ENCODE results near the gene CSTF3. TPM values are rescaled to one million over a fixed set of nuclear protein-coding genes. Genes with fewer than 3 reads are reported as not detected.
"Not testable (repeated sequence)": the region's sequence is repeated elsewhere in the genome, so short reads cannot be mapped to it uniquely, and the experiment has no call there.

CSTF3 gene
- total RNA-seq, 2 experiments from 2014 or later = 29.6 to 35.3 TPM

GRCh38 chr11:33057284-33057683 is 104.0 kb downstream of the CSTF3 start:
- DNase-seq (no peak), ATAC-seq (no peak)
- no peaks in the 10 kb centered on the region for H3K9me3 Mint-ChIP-seq (ENCODE audit: low read depth)
- peaks cover 14% of the 10 kb centered on the region for H3K4me1 Mint-ChIP-seq
- H3K4me3 Mint-ChIP-seq = no peak overlapping the region
- H3K27ac Mint-ChIP-seq = no peak overlapping the region
- no peaks in the 10 kb centered on the region for H3K27me3 Mint-ChIP-seq
- peaks cover 43% of the 10 kb centered on the region for H3K36me3 Mint-ChIP-seq (ENCODE audit: low read depth)
- ChIA-PET CTCF (interaction anchor here (0.9 to 1.0 kb wide), 3 partner anchors 36 to 96 kb away, joined by 3 to 4 read pairs (median 3); no protein-coding TSS in a partner anchor), POLR2A (no interaction called here)
- intact Hi-C loops (cut with DNase I, micrococcal nuclease) = no loop called here

- ChIA-PET CTCF (interaction anchor here (0.6 to 1.4 kb wide), 4 partner anchors 10 to 772 kb away, joined by 3 to 4 read pairs (median 4); no protein-coding TSS in a partner anchor), POLR2A (no interaction called here)
- intact Hi-C loops (cut with DNase I, micrococcal nuclease) = no loop called here
- peaks cover 1% of the 10 kb centered on the region for H3K4me1 Mint-ChIP-seq
- H3K9me3 Mint-ChIP-seq (ENCODE audit: low read depth) = no peaks in the 10 kb centered on the region
- H3K27me3 Mint-ChIP-seq = no peaks in the 10 kb centered on the region
- H3K27ac Mint-ChIP-seq = no peak overlapping the region
- DNase-seq (no peak), ATAC-seq (no peak)
- peaks cover 32% of the 10 kb centered on the region for H3K36me3 Mint-ChIP-seq (ENCODE audit: low read depth)
- H3K4me3 Mint-ChIP-seq = no peak overlapping the region
Measured at GRCh38 chr11:33055375-33055774, 105.9 kb downstream of the CSTF3 start.

GRCh38 chr11:33052231-33052630 is 109.0 kb downstream of the CSTF3 start:
- Mint-ChIP-seq H3K27ac (no peak overlapping the region), H3K9me3 (ENCODE audit: low read depth) (no peaks in the 10 kb centered on the region), H3K4me1 (no peaks in the 10 kb centered on the region), H3K36me3 (ENCODE audit: low read depth) (peaks cover 25% of the 10 kb centered on the region), H3K27me3 (no peaks in the 10 kb centered on the region), H3K4me3 (no peak overlapping the region)
- no peak for DNase-seq
- no peak for ATAC-seq
- POLR2A ChIA-PET = no interaction called here
- intact Hi-C loops (cut with DNase I, micrococcal nuclease) = no loop called here
- CTCF ChIA-PET = interaction anchor here (1.1 to 1.2 kb wide), 3 partner anchors 12 to 183 kb away, joined by 3 read pairs; no protein-coding TSS in a partner anchor

GRCh38 chr11:33049565-33050408 is 111.5 kb downstream of the CSTF3 start:
- intact Hi-C loops (cut with DNase I, micrococcal nuclease) = not testable (repeated sequence)

GRCh38 chr11:33048701-33049100 is 112.6 kb downstream of the CSTF3 start:
- POLR2A ChIA-PET; intact Hi-C loops (cut with DNase I, micrococcal nuclease); H3K4me3 Mint-ChIP-seq; H3K9me3 Mint-ChIP-seq (ENCODE audit: low read depth); H3K27me3 Mint-ChIP-seq; DNase-seq; H3K27ac Mint-ChIP-seq; ATAC-seq; H3K4me1 Mint-ChIP-seq: not testable (repeated sequence)
- CTCF ChIA-PET = interaction anchor here (1.1 to 1.2 kb wide), 2 partner anchors 16 to 89 kb away, joined by 3 to 5 read pairs; no protein-coding TSS in a partner anchor
- peaks cover 25% of the 10 kb centered on the region for H3K36me3 Mint-ChIP-seq (ENCODE audit: low read depth)

More at GRCh38 chr11:33049565-33050408, 111.5 kb downstream of the CSTF3 start:
- ATAC-seq; H3K4me3 Mint-ChIP-seq; H3K27me3 Mint-ChIP-seq; POLR2A ChIA-PET; H3K4me1 Mint-ChIP-seq; DNase-seq; H3K27ac Mint-ChIP-seq; CTCF ChIA-PET; H3K9me3 Mint-ChIP-seq (ENCODE audit: low read depth): not testable (repeated sequence)
- H3K36me3 Mint-ChIP-seq (ENCODE audit: low read depth) = peaks cover 27% of the 10 kb centered on the region

GRCh38 chr11:33045551-33046255 is 115.6 kb downstream of the CSTF3 start:
- POLR2A ChIA-PET = interaction anchor here (0.6 kb wide), 1 partner anchor 9 kb away, joined by 3 read pairs; no protein-coding TSS in a partner anchor
- Mint-ChIP-seq H3K36me3 (ENCODE audit: low read depth) (peaks cover 25% of the 10 kb centered on the region), H3K27ac (no peak overlapping the region), H3K27me3 (no peaks in the 10 kb centered on the region), H3K4me1 (peaks cover 26% of the 10 kb centered on the region), H3K9me3 (ENCODE audit: low read depth) (no peaks in the 10 kb centered on the region), H3K4me3 (no peak overlapping the region)
- CTCF ChIA-PET = interaction anchor here (0.6 to 1.5 kb wide), 3 partner anchors 10 to 388 kb away, joined by 3 to 4 read pairs (median 3); no protein-coding TSS in a partner anchor
- intact Hi-C loops (cut with DNase I, micrococcal nuclease) = no loop called here
- ATAC-seq (no peak), DNase-seq (no peak)

- intact Hi-C loops (cut with DNase I, micrococcal nuclease) = no loop called here
Measured at GRCh38 chr11:33044285-33044756, 117.0 kb downstream of the CSTF3 start.

GRCh38 chr11:33043221-33043830 is 118.0 kb downstream of the CSTF3 start:
- Mint-ChIP-seq H3K4me3 (no peak overlapping the region), H3K27me3 (no peaks in the 10 kb centered on the region), H3K9me3 (ENCODE audit: low read depth) (no peaks in the 10 kb centered on the region), H3K27ac (peak overlapping the region; percentile 12), H3K4me1 (peaks cover 37% of the 10 kb centered on the region), H3K36me3 (ENCODE audit: low read depth) (peaks cover 22% of the 10 kb centered on the region)
- ChIA-PET CTCF (interaction anchor here (0.6 to 1.7 kb wide), 8 partner anchors 11 to 233 kb away, joined by 3 to 9 read pairs (median 4); no protein-coding TSS in a partner anchor), POLR2A (interaction anchor here (0.6 to 1.4 kb wide), 3 partner anchors 20 to 104 kb away, joined by 3 to 6 read pairs (median 5); no protein-coding TSS in a partner anchor)
- intact Hi-C loops (cut with DNase I, micrococcal nuclease) = no loop called here
- ATAC-seq (no peak), DNase-seq (no peak)

More at GRCh38 chr11:33044285-33044756, 117.0 kb downstream of the CSTF3 start:
- Mint-ChIP-seq H3K4me3 (no peak overlapping the region), H3K27me3 (no peaks in the 10 kb centered on the region), H3K36me3 (ENCODE audit: low read depth) (peaks cover 25% of the 10 kb centered on the region), H3K4me1 (peaks cover 33% of the 10 kb centered on the region), H3K27ac (no peak overlapping the region), H3K9me3 (ENCODE audit: low read depth) (no peaks in the 10 kb centered on the region)
- no peak for DNase-seq
- ChIA-PET CTCF (interaction anchor here (0.9 to 1.7 kb wide), 4 partner anchors 11 to 21 kb away, joined by 3 to 9 read pairs (median 4); no protein-coding TSS in a partner anchor), POLR2A (interaction anchor here (1.4 kb wide), 1 partner anchor 19 kb away, joined by 6 read pairs; no protein-coding TSS in a partner anchor)
- no peak for ATAC-seq

- ChIA-PET CTCF (interaction anchor here (1.0 to 2.1 kb wide), 3 partner anchors 10 to 149 kb away, joined by 3 to 10 read pairs (median 4); no protein-coding TSS in a partner anchor), POLR2A (interaction anchor here (1.1 kb wide), 1 partner anchor 29 kb away, joined by 5 read pairs; no protein-coding TSS in a partner anchor)
- peak; percentile 15 for DNase-seq
- Mint-ChIP-seq H3K4me1 (peaks cover 37% of the 10 kb centered on the region), H3K4me3 (peak overlapping the region; percentile 87), H3K27me3 (peaks cover 2% of the 10 kb centered on the region), H3K9me3 (ENCODE audit: low read depth) (no peaks in the 10 kb centered on the region), H3K36me3 (ENCODE audit: low read depth) (peaks cover 10% of the 10 kb centered on the region), H3K27ac (peak overlapping the region; percentile 87)
- intact Hi-C loops (cut with DNase I, micrococcal nuclease) = loop anchor here (1.0 to 2.0 kb wide), 3 partner anchors 22 to 146 kb away; no protein-coding TSS in a partner anchor
- ATAC-seq = peak; percentile 31
Measured at GRCh38 chr11:33040862-33041453, 120.3 kb downstream of the CSTF3 start.
